ENCODE results near the gene C10orf71.

- TF ChIP-seq POLR2A (IDR thresholded peaks at IDR 0.05), result no peak
- no peak for TF ChIP-seq CTCF (IDR thresholded peaks at IDR 0.05)
Measured at GRCh38 chr10:49252313-49253034, 46.5 kb upstream of the C10orf71 start.

All from testis (tissue), 2 donors.